ENCODE measurements around the gene COL12A1.

- TF ChIP-seq CTCF (IDR thresholded peaks at IDR 0.05) (no peak), POLR2A (IDR thresholded peaks at IDR 0.05) (no peak)
Measured at GRCh38 chr6:75090576-75090975, 115.3 kb downstream of the COL12A1 start.
